ACC112 (cell line): ENCODE results near the gene FIBCD1.

Experiments
- H2AFZ ChIP-seq: fragments of 200-600 bp; sonication (generic); one replicate; pipeline ENCODE4 v1.6.0; 2017; ENCODE audit warnings: antibody characterized with exemption, low read length; ENCODE audit not compliant: unreplicated experiment
- H3K27ac ChIP-seq: fragments of 200-600 bp; sonication (generic); 2 replicates; pipeline ENCODE4 v1.5.1; 2014; ENCODE audit warnings: low read depth, mild to moderate bottlenecking, antibody characterized with exemption, low read length, moderate library complexity
- H3K27me3 ChIP-seq: fragments of 200-600 bp; sonication (generic); 2 replicates; pipeline ENCODE4 v1.6.1; 2014; ENCODE audit warnings: mild to moderate bottlenecking, antibody characterized with exemption, low read length, moderate library complexity, mixed read lengths; ENCODE audit not compliant: insufficient read depth
- H3K36me3 ChIP-seq: fragments of 200-600 bp; sonication (generic); 2 replicates; pipeline ENCODE4 v1.6.1; 2016; ENCODE audit warnings: mild to moderate bottlenecking, antibody characterized with exemption, low read length, moderate library complexity, mixed read lengths; ENCODE audit not compliant: insufficient read depth
- H3K4me1 ChIP-seq: fragments of 200-600 bp; sonication (generic); one replicate; pipeline ENCODE4 v1.6.1; 2016; ENCODE audit warnings: low read length, mixed read lengths; ENCODE audit not compliant: insufficient read depth, unreplicated experiment, control insufficient read depth
- H3K4me3 ChIP-seq: fragments of 200-600 bp; sonication (generic); 2 replicates; pipeline ENCODE4 v1.5.1; 2014; ENCODE audit warnings: mild to moderate bottlenecking, low read depth, low read length
- H3K79me2 ChIP-seq: fragments of 200-600 bp; sonication (generic); one replicate; pipeline ENCODE4 v1.6.0; 2016; ENCODE audit warnings: low read length; ENCODE audit not compliant: control insufficient read depth, unreplicated experiment, insufficient read depth

Gene FIBCD1

DNA sequence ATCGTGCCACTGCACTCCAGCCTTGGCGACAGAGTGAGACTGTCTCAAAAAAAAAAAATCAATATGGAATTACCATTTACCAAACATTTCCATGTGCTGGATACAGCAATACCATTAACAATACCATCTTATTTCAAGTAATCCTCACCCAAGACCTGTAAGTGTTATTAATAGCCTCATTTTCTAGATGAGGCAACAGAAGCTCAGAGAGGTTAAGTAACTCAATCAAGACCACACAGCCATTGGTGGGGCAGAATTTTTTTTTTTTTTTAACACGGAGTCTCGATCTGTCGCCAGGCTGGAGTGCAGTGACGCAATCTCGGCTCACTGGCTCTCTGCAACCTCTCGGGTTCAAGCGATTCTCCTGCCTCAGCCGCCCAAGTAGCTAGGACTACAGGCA, 3.6 kb upstream of the FIBCD1 start:
- no peak overlapping the region for H3K4me3 ChIP-seq
- H3K27me3 ChIP-seq: peaks cover 60% of the 10 kb centered on the region
- no peaks in the 10 kb centered on the region for H3K36me3 ChIP-seq
- peaks cover 11% of the 10 kb centered on the region for H3K4me1 ChIP-seq
- H3K79me2 ChIP-seq: no peaks in the 10 kb centered on the region
- H2AFZ ChIP-seq: no peak overlapping the region
- H3K27ac ChIP-seq: no peak overlapping the region

DNA sequence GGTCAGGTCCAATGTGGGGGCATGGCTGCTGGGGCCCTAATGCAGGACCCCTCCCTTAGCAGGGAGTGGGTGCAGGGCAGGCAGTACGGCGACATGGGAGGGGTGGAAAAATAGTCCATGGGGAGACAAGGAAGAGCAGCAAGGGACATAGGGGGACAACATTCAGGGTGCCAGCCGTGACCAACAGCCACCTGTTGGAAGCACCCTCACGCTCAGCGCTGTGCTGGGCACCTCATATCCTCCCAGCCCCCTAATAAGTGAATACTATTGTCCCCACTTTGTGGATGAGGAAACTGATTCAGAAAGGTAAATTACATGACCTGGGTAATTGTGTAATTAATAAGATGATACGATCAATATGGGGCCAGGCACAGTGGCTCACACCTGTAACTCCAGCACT, 3.0 kb upstream of the FIBCD1 start:
- H3K4me1 ChIP-seq: peaks cover 7% of the 10 kb centered on the region
- no peak overlapping the region for H3K4me3 ChIP-seq
- H3K79me2 ChIP-seq: no peaks in the 10 kb centered on the region
- H3K27me3 ChIP-seq: peaks cover 56% of the 10 kb centered on the region
- no peak overlapping the region for H2AFZ ChIP-seq
- H3K27ac ChIP-seq: no peak overlapping the region
- H3K36me3 ChIP-seq: no peaks in the 10 kb centered on the region

DNA sequence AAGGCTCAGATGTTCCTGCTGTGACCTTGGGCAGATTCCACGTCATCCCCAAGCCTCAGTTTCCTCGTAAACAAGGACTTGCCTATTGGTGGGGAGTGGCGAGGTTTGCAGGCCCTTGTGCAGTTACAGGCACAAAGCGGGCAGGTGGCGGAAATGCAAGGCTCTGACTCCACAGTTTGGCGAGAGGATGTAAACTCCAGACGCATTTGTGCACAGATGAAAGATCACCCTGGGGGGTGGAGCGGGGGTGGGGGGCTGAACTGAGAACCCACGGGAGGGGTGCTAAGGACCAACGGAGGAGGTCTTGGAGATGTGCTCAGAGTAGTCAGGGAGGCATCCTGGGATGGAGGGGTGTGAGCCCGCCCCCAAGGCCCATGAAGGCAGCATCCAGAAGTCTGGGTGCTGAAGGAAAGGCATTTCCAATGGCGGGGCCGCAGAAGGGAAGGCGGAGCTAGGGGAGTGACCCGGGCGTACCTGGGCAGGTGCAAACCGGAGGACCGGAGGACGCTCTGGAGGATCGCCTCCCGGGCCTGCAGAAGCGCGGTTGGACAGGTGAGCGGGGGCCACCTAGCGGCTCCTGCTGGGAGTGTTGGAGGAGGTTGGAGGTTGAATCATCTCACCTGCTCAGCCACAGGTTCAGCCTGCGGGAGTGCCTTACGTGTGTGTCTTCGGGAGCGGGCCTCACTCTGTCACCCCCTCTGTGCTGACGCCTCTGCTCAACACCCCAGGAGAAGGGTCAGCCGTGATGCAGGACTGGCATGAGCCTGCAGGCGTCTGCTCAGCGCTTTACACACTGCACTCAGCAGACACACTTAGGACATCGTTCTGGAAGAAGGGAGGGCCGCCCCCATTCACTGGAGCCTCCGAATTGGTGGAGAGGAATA, 1.9 kb upstream of the FIBCD1 start:
- H3K4me1 ChIP-seq: peaks cover 10% of the 10 kb centered on the region
- H2AFZ ChIP-seq: no peak overlapping the region
- no peak overlapping the region for H3K4me3 ChIP-seq
- H3K79me2 ChIP-seq: no peaks in the 10 kb centered on the region
- H3K27ac ChIP-seq: no peak overlapping the region
- H3K27me3 ChIP-seq: peaks cover 53% of the 10 kb centered on the region
- H3K36me3 ChIP-seq: no peaks in the 10 kb centered on the region

DNA sequence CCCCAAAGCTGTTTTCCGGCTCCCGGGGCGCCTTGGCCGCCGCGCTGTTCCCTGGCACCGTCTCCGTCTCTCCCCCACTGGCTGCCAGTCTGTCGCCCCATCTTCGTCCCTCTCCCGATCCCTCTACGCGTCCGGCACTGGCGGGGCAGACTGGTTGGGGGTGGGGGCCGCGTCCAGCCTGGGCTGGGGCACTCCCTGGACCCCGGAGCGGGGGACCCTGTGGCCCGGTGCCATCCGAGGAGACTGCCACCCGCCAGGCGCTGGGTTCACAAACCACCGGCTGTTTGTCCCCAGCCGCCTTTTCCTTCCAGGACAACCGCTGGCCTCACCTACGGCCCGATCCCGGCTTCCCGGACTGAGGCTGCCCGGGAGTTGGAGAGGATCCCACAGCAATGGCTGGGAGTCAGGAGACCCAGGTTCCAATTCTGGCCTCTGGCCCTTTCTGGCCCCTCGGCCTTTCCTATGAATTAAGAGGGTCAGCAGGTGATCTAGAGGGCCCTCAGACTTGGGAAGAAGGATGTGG, 1.0 kb upstream of the FIBCD1 start:
- Histone ChIP-seq H3K4me3 (no peak overlapping the region), H3K27me3 (peaks cover 53% of the 10 kb centered on the region), H2AFZ (no peak overlapping the region), H3K79me2 (no peaks in the 10 kb centered on the region), H3K36me3 (no peaks in the 10 kb centered on the region), H3K4me1 (peaks cover 12% of the 10 kb centered on the region), H3K27ac (no peak overlapping the region)

DNA sequence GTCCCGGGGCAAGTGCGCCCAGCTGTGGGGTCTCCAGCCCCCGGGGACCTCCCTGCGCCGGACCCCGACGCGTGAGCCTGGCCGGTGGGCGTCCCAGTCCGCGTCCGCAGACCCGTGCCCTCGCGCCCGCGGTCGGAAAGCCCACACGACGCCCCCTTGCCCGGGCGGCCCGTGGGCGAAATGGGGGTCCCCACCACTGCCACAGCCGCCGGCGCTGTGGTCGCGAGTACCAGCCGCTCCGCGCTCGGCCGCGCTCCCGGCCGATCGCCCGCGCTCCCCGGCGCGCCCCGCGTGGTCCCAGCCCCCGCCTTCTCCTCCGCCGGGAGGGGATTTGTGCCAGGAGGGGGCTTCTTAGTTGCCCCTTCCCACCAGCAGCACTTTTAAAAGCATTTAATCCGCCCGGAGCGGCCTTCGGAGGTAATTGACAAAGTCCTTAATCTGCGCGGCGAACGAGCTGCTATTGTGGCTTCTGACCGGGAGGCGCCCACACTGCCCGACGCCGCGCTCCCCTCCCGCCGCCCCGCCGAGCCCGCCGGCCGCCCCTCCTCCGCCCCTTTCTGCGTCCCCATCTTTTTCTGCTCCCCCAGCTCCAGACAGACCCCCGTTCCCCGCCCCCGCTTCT, 469 bp upstream of the FIBCD1 start:
- Histone ChIP-seq H2AFZ (peak overlapping the region; percentile 93), H3K27ac (no peak overlapping the region), H3K79me2 (no peaks in the 10 kb centered on the region), H3K4me1 (peaks cover 12% of the 10 kb centered on the region), H3K4me3 (peak overlapping the region; percentile 76), H3K36me3 (no peaks in the 10 kb centered on the region), H3K27me3 (peaks cover 53% of the 10 kb centered on the region)

DNA sequence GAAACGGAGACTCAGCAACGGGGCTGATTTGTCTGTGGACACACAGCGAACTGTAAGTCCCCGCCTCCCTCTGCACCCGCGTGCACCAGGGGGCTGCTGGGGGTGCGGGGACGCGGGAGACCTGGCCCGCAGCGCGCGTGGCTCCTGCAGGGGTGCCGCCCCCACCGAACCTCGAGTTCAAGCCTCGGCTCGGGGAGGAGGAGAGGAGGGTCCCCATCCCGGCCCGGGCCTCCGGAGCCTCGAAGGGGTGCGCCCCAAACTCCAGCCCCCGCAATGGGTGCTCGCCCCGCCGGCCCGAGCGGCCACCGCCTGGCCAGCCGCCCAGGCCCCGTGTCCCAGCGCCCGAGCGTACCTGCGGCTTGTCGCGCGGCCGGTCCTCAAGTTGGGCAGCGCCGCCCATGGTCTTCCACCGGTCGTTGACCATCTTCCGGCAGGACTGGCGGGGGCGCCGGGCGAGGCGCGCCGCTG, 829 bp downstream of the FIBCD1 start:
- Histone ChIP-seq H3K36me3 (no peaks in the 10 kb centered on the region), H3K27ac (no peak overlapping the region), H3K4me1 (peaks cover 18% of the 10 kb centered on the region), H3K79me2 (no peaks in the 10 kb centered on the region), H3K27me3 (peaks cover 46% of the 10 kb centered on the region), H3K4me3 (peak overlapping the region; percentile 76), H2AFZ (peak overlapping the region; percentile 93)

DNA sequence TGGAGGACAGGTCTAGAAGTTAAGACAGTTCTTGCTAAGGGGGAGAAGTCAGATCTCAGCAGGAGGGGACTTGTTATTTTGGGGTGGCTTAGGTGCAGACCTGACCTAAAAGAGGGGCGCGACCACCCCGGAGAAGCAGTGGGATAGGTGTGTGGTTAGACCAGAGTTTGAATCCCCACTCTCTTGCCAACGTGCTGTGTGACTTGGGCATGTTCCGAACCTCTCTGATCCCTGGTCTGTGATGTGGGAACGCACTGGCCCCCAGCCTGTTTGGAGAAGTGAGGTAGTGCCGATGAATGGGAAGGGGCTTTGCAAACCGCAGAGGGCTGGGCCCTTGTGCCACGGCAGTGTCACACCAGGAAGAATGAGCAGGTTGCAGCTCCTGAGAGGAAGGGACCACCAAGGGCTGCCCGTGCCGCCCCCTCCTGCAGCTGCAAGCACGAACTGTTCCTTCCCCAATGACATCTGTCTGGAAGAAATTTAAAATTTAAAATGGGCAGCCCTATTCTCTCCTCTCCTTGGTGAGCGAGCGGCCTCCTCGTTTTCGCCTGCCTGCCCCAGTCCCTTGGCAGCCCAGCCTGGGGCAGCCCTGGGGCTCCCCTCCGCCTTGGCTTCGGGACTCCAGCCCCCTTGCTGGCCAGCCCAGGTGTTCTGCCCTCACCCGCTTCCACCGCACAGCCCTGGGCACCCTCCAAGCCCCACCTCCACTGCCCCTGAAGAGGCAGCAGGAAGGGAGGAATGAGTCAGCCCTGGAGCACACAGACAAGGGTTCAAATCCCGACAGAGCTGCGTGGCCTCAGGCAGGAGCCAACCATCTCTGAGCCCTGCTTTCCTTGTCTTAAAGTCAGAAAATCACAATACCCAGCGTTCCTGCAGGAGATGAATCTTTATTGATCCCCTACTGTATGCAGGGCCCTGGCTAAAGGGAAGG, 1.6 kb downstream of the FIBCD1 start:
- H3K27ac ChIP-seq: no peak overlapping the region
- peaks cover 26% of the 10 kb centered on the region for H3K4me1 ChIP-seq
- no peaks in the 10 kb centered on the region for H3K79me2 ChIP-seq
- peak overlapping the region; percentile 76; the same call in 1 of the 2 replicates for H3K4me3 ChIP-seq
- no peak overlapping the region for H2AFZ ChIP-seq
- H3K36me3 ChIP-seq: no peaks in the 10 kb centered on the region
- peaks cover 41% of the 10 kb centered on the region for H3K27me3 ChIP-seq

DNA sequence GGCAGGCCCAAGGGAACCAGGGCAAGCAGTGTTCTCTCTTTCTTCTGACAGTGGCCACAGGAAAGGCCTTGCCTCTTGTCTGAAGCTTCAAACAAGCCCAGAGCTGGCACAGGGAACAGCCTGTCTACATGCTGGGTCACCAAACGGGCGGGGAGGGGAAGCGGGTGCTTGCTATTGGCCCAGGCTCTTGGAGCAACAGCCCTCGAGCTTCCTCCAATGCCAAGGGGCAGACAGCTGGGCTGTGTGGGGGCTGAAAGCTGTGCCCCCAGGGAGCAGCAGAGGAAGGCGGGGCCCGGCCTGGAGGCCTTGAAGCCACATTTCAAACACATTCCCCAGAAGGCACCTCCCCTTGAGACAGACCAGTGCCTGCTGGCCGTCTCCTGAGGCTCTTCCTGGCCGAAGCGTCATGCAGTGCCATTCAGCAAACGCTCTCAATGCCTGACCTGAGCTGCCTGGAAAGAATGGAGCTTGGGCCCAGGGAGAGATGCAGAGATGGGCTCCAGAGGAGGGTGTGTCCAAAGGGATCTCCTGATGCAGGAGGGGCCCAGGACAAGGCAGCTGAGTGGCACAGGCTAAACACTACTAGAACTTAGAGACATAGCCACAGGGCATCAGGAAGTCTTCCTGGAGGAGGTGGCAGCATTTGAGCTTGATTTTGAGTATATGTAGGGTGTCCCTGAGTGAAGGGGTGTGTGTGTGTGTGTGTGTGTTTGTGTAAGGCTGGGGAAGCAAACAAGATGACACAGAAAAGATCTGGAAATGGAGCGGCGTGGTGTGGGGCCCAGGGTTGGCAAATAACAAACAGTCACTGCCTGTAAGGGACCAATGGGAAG, 2.5 kb downstream of the FIBCD1 start:
- Histone ChIP-seq H3K4me3 (no peak overlapping the region), H2AFZ (no peak overlapping the region), H3K27ac (no peak overlapping the region), H3K4me1 (peaks cover 26% of the 10 kb centered on the region), H3K27me3 (peaks cover 34% of the 10 kb centered on the region), H3K36me3 (no peaks in the 10 kb centered on the region), H3K79me2 (no peaks in the 10 kb centered on the region)

DNA sequence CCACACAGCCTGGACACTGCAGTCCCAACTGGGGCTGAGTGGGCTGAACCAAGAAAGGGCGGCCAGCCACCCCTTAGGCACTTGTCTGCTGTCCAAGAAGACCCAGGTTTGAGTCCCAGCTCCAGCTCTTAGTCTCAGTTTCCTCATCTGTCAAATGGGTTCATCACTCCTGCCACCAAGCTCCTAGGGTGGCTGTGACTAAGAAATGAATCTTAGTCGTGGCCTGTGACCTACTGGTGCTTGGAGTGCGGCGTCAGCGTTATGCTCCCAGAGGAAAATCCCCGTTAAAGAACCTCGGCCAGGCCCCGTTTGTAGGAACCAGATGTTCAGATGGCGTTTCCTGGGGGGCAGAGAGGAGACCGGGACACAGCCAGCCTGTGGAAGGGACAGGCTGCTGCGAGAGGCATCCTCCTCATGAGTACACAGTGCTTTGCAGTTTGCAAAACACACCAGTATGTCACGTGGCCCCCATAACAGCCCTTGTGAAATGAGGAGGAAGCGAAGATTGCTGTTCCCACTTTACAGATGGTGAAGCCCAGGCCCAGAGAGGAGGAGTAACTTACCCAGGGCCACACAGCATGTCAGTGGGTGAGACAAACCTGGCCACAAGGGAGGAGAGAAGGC, 3.3 kb downstream of the FIBCD1 start:
- Histone ChIP-seq H3K36me3 (no peaks in the 10 kb centered on the region), H3K27me3 (peaks cover 28% of the 10 kb centered on the region), H3K27ac (no peak overlapping the region), H3K4me1 (peaks cover 26% of the 10 kb centered on the region), H3K4me3 (no peak overlapping the region), H2AFZ (no peak overlapping the region), H3K79me2 (no peaks in the 10 kb centered on the region)
